WTC11 (cell line): ENCODE measurements around the gene STPG2. TPM values are rescaled to one million over a fixed set of nuclear protein-coding genes. Genes with fewer than 3 reads are reported as not detected.

Experiments
- ATAC-seq: fragments of 200-7000 bp; cut with Tn5 transposase; 2 replicates; pipeline ENCODE4 v1.10.0; 2021; ENCODE audit warnings: mild to moderate bottlenecking, moderate library complexity
- CTCF ChIA-PET: fragments of 300-600 bp; sonication (Branson Sonifier 250); formaldehyde crosslinking; loops from one replicate; lab custom pipeline; 2021; ENCODE audit warnings: antibody characterized with exemption; lab: Charles Lee
- POLR2A ChIA-PET: fragments of 350-600 bp; sonication (Branson Sonifier 250); formaldehyde crosslinking; loops from one replicate; lab custom pipeline; 2021; ENCODE audit warnings: antibody characterized with exemption; lab: Charles Lee
- DNase-seq: peaks from one replicate; pipeline ENCODE4 v3.0.0; 2021; ENCODE audit warnings: low spot score
- H3K27ac Mint-ChIP-seq: 2 replicates; pipeline ENCODE4 v1.8.0; 2021; ENCODE audit warnings: mixed read lengths
- H3K27me3 Mint-ChIP-seq: 2 replicates; pipeline ENCODE4 v1.8.0; 2021; ENCODE audit warnings: low read depth, mild to moderate bottlenecking, moderate library complexity, mixed read lengths
- H3K36me3 Mint-ChIP-seq: 2 replicates; pipeline ENCODE4 v1.8.0; 2021; ENCODE audit warnings: mixed read lengths
- H3K4me1 Mint-ChIP-seq: 2 replicates; pipeline ENCODE4 v1.8.0; 2022; ENCODE audit warnings: mixed read lengths
- H3K4me3 Mint-ChIP-seq: 2 replicates; pipeline ENCODE4 v1.8.0; 2021; ENCODE audit warnings: mild to moderate bottlenecking, moderate library complexity, mixed read lengths
- H3K9me3 Mint-ChIP-seq: 2 replicates; pipeline ENCODE4 v1.8.0; 2021; ENCODE audit warnings: mixed read lengths
- CREM ChIP-seq: sonication (generic); formaldehyde crosslinking; IDR thresholded peaks from 2 replicates; pipeline ENCODE4 v1.8.1; 2022; ENCODE audit warnings: mild to moderate bottlenecking, missing genetic modification reagents, moderate library complexity
- FOXK1 ChIP-seq: sonication (generic); formaldehyde crosslinking; IDR thresholded peaks from 2 replicates; pipeline ENCODE4 v1.8.0; 2022; ENCODE audit warnings: mild to moderate bottlenecking, moderate library complexity, missing genetic modification reagents
- GRHL2 ChIP-seq: fragments of 250-450 bp; sonication (Bioruptor Pico); IDR thresholded peaks from 2 replicates; pipeline ENCODE4 v1.8.0; 2022; ENCODE audit warnings: mild to moderate bottlenecking, moderate library complexity; ENCODE audit not compliant: insufficient replicate concordance, severe bottlenecking
- KAT7 ChIP-seq: sonication (generic); formaldehyde crosslinking; IDR thresholded peaks from 2 replicates; pipeline ENCODE4 v1.8.1; 2023; ENCODE audit warnings: missing genetic modification reagents, mild to moderate bottlenecking, borderline replicate concordance
- MXD4 ChIP-seq: fragments of 250-450 bp; sonication (Bioruptor Pico); IDR thresholded peaks from 2 replicates; pipeline ENCODE4 v1.8.0; 2021; ENCODE audit warnings: mild to moderate bottlenecking, moderate library complexity, borderline replicate concordance
- MYBL2 ChIP-seq: sonication (generic); formaldehyde crosslinking; IDR thresholded peaks from 2 replicates; pipeline ENCODE4 v1.8.1; 2023; ENCODE audit warnings: mild to moderate bottlenecking, moderate library complexity, missing genetic modification reagents
- NR2C2 ChIP-seq: sonication (generic); formaldehyde crosslinking; IDR thresholded peaks from 2 replicates; pipeline ENCODE4 v1.8.0; 2022; ENCODE audit warnings: mild to moderate bottlenecking, missing genetic modification reagents
- SMAD4 ChIP-seq: sonication (generic); formaldehyde crosslinking; IDR thresholded peaks from 2 replicates; pipeline ENCODE4 v1.8.0; 2022; ENCODE audit warnings: mild to moderate bottlenecking, missing genetic modification reagents
- TEAD4 ChIP-seq: sonication (generic); formaldehyde crosslinking; IDR thresholded peaks from 2 replicates; pipeline ENCODE4 v1.8.0; 2022; ENCODE audit warnings: mild to moderate bottlenecking, missing genetic modification reagents
- ZBTB21 ChIP-seq: sonication (generic); formaldehyde crosslinking; IDR thresholded peaks from 2 replicates; pipeline ENCODE4 v1.8.1; 2023; ENCODE audit warnings: mild to moderate bottlenecking, missing genetic modification reagents, borderline replicate concordance
- ZNF263 ChIP-seq: sonication (generic); formaldehyde crosslinking; IDR thresholded peaks from 2 replicates; pipeline ENCODE4 v1.8.1; 2022; ENCODE audit warnings: low read depth, mild to moderate bottlenecking, moderate library complexity, missing genetic modification reagents
- ZNF423 ChIP-seq: fragments of 250-450 bp; sonication (Bioruptor Pico); IDR thresholded peaks from 2 replicates; pipeline ENCODE4 v2.1.2; 2022; ENCODE audit warnings: mild to moderate bottlenecking, moderate library complexity
- total RNA-seq: library from RNA; stranded (reverse); gene quantifications from 3 replicates; pipeline ENCODE4 v1.2.3, GENCODE V29; 2021
- TF ChIP-seq, protein P1 (sequence below): fragments of 250-450 bp; sonication (Bioruptor Pico); IDR thresholded peaks from 2 replicates; pipeline ENCODE4 v1.8.0; 2021; ENCODE audit warnings: mild to moderate bottlenecking
- TF ChIP-seq, protein P2 (sequence below): sonication (generic); formaldehyde crosslinking; IDR thresholded peaks from 2 replicates; pipeline ENCODE4 v1.8.1; 2023; ENCODE audit warnings: mild to moderate bottlenecking, missing genetic modification reagents, moderate library complexity
- TF ChIP-seq, protein P3 (sequence below): sonication (generic); formaldehyde crosslinking; conservative IDR thresholded peaks from 2 replicates; pipeline ENCODE4 v1.8.1; 2022; ENCODE audit warnings: mild to moderate bottlenecking, missing genetic modification reagents
- TF ChIP-seq, protein P4 (sequence below): sonication (generic); formaldehyde crosslinking; IDR thresholded peaks from 2 replicates; pipeline ENCODE4 v1.8.0; 2023; ENCODE audit warnings: missing genetic modification reagents
- TF ChIP-seq, protein P5 (sequence below): sonication (generic); formaldehyde crosslinking; IDR thresholded peaks from 2 replicates; pipeline ENCODE4 v1.8.1; 2022; ENCODE audit warnings: mild to moderate bottlenecking, moderate library complexity, missing genetic modification reagents
- TF ChIP-seq, protein P6 (sequence below): fragments of 250-450 bp; sonication (Bioruptor Pico); IDR thresholded peaks from 2 replicates; pipeline ENCODE4 v1.9.0; 2021; ENCODE audit warnings: mild to moderate bottlenecking, borderline replicate concordance

STPG2 gene
- total RNA-seq, 1 experiment from 2014 or later, result 0.17 TPM

DNA sequence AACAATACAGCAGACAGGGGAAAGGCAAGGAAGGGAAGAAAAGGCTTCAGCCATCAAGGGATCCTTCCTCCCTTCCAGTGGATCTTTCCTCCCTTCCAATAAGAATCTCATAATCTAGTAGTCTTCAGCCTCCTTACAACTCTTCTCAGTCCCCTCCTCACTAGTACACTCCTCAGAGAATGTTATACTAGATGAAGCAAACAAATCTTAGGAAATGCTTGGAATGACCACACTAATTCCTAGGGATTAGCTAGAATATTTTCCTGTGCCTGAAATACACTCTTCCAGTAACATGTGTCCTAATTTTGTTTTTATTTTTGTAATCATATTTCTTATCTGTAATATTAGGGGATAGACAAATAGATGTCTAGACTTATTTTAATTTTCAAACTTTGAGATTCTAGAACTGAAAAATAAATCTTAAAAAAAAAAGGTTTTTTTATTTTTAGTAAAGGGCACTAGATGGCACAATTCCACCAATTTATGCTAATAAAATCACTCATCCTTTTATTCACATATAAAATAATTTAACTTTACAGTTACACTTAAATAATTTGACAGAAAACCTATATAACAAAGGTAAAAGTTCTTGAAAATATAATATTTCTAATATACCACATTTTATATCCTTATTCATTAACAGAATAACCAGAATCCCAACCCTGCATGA lies 7.0 kb upstream of the STPG2 start:
- ATAC-seq (no peak), DNase-seq (no peak)
- Mint-ChIP-seq H3K4me1 (peaks cover 5% of the 10 kb centered on the region; the same call in 1 of the 2 replicates), H3K27me3 (no peaks in the 10 kb centered on the region), H3K36me3 (no peaks in the 10 kb centered on the region), H3K9me3 (no peaks in the 10 kb centered on the region), H3K27ac (no peak overlapping the region), H3K4me3 (no peak overlapping the region)
- TF ChIP-seq NR2C2, result no peak
- TF ChIP-seq MXD4, result no peak
- TF ChIP-seq, protein P1, sequence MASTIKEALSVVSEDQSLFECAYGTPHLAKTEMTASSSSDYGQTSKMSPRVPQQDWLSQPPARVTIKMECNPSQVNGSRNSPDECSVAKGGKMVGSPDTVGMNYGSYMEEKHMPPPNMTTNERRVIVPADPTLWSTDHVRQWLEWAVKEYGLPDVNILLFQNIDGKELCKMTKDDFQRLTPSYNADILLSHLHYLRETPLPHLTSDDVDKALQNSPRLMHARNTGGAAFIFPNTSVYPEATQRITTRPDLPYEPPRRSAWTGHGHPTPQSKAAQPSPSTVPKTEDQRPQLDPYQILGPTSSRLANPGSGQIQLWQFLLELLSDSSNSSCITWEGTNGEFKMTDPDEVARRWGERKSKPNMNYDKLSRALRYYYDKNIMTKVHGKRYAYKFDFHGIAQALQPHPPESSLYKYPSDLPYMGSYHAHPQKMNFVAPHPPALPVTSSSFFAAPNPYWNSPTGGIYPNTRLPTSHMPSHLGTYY (CRISPR knock-in tag), result no peak
- TF ChIP-seq GRHL2 (CRISPR knock-in tag), result no peak
- TF ChIP-seq, protein P2, sequence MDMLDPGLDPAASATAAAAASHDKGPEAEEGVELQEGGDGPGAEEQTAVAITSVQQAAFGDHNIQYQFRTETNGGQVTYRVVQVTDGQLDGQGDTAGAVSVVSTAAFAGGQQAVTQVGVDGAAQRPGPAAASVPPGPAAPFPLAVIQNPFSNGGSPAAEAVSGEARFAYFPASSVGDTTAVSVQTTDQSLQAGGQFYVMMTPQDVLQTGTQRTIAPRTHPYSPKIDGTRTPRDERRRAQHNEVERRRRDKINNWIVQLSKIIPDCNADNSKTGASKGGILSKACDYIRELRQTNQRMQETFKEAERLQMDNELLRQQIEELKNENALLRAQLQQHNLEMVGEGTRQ, result no peak
- no peak for TF ChIP-seq KAT7 (CRISPR knock-in tag)
- TF ChIP-seq FOXK1 (CRISPR knock-in tag), result no peak
- TF ChIP-seq SMAD4 (CRISPR knock-in tag), result no peak
- TF ChIP-seq, protein P3, sequence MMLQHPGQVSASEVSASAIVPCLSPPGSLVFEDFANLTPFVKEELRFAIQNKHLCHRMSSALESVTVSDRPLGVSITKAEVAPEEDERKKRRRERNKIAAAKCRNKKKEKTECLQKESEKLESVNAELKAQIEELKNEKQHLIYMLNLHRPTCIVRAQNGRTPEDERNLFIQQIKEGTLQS (CRISPR knock-in tag), result no peak
- TF ChIP-seq ZBTB21 (CRISPR knock-in tag), result no peak
- TF ChIP-seq, protein P4, sequence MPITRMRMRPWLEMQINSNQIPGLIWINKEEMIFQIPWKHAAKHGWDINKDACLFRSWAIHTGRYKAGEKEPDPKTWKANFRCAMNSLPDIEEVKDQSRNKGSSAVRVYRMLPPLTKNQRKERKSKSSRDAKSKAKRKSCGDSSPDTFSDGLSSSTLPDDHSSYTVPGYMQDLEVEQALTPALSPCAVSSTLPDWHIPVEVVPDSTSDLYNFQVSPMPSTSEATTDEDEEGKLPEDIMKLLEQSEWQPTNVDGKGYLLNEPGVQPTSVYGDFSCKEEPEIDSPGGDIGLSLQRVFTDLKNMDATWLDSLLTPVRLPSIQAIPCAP (CRISPR knock-in tag), result no peak
- no peak for TF ChIP-seq ZNF423 (CRISPR knock-in tag)
- no peak for TF ChIP-seq CREM (CRISPR knock-in tag)
- TF ChIP-seq TEAD4, result no peak
- TF ChIP-seq, protein P5, sequence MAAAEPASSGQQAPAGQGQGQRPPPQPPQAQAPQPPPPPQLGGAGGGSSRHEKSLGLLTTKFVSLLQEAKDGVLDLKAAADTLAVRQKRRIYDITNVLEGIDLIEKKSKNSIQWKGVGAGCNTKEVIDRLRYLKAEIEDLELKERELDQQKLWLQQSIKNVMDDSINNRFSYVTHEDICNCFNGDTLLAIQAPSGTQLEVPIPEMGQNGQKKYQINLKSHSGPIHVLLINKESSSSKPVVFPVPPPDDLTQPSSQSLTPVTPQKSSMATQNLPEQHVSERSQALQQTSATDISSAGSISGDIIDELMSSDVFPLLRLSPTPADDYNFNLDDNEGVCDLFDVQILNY (CRISPR knock-in tag), result no peak
- TF ChIP-seq, protein P6, sequence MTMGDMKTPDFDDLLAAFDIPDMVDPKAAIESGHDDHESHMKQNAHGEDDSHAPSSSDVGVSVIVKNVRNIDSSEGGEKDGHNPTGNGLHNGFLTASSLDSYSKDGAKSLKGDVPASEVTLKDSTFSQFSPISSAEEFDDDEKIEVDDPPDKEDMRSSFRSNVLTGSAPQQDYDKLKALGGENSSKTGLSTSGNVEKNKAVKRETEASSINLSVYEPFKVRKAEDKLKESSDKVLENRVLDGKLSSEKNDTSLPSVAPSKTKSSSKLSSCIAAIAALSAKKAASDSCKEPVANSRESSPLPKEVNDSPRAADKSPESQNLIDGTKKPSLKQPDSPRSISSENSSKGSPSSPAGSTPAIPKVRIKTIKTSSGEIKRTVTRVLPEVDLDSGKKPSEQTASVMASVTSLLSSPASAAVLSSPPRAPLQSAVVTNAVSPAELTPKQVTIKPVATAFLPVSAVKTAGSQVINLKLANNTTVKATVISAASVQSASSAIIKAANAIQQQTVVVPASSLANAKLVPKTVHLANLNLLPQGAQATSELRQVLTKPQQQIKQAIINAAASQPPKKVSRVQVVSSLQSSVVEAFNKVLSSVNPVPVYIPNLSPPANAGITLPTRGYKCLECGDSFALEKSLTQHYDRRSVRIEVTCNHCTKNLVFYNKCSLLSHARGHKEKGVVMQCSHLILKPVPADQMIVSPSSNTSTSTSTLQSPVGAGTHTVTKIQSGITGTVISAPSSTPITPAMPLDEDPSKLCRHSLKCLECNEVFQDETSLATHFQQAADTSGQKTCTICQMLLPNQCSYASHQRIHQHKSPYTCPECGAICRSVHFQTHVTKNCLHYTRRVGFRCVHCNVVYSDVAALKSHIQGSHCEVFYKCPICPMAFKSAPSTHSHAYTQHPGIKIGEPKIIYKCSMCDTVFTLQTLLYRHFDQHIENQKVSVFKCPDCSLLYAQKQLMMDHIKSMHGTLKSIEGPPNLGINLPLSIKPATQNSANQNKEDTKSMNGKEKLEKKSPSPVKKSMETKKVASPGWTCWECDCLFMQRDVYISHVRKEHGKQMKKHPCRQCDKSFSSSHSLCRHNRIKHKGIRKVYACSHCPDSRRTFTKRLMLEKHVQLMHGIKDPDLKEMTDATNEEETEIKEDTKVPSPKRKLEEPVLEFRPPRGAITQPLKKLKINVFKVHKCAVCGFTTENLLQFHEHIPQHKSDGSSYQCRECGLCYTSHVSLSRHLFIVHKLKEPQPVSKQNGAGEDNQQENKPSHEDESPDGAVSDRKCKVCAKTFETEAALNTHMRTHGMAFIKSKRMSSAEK, result no peak
- no peak for TF ChIP-seq ZNF263 (CRISPR knock-in tag)
- TF ChIP-seq MYBL2 (CRISPR knock-in tag), result no peak
- CTCF ChIA-PET, result interaction anchor here (0.6 kb wide), 1 partner anchor 317 kb away, joined by 3 read pairs; no protein-coding TSS in a partner anchor
- POLR2A ChIA-PET, result no interaction called here
